ENCODE measurements around the gene GRPEL1. TPM values are rescaled to one million over a fixed set of nuclear protein-coding genes. Genes with fewer than 3 reads are reported as not detected.
A peak's percentile ranks its signal among the peaks of the same experiment; 100 is the strongest.

GRPEL1 gene
- total and polyA plus RNA-seq, 2 of the 13 experiments (the other 11 are each of a cell fraction or from before 2014, with no cell fraction given), result 32.3 to 141 TPM

GRCh38 chr4:7031558-7032449, 36.1 kb downstream of the GRPEL1 start:
- no peak for FAIRE-seq
- no peak overlapping the region for H3K4me2 ChIP-seq (ENCODE audit: low read depth, low read length)

More at GRCh38 chr4:7031558-7032449, 36.1 kb downstream of the GRPEL1 start:
- Histone ChIP-seq H3K36me3 (replicated peaks in 1 of 2; ENCODE audit: control insufficient read depth in 1 of 2, insufficient read depth in 2 of 2, low read length in 2 of 2) (peaks cover 15 to 47% of the 10 kb centered on the region in 2 experiments), H4K20me1 (ENCODE audit: insufficient read depth, low read length) (0 out of 2 replicates have a peak, but pooled peaks cover 4% of the 10 kb centered on the region), H3K4me1 (ENCODE audit: insufficient read depth, low read length) (peaks cover 43% of the 10 kb centered on the region), H3K9me3 (ENCODE audit: low read length) (no peaks in the 10 kb centered on the region), H2AFZ (ENCODE audit: low read length) (no peak overlapping the region), H3K27me3 (ENCODE audit: control insufficient read depth in 1 of 2, insufficient read depth in 2 of 2, low read length in 2 of 2) (no peaks in the 10 kb centered on the region), H3K27ac (ENCODE audit: extremely low read length, insufficient read depth, low read length) (no peak overlapping the region), H3K79me2 (ENCODE audit: insufficient read depth, low read length) (no peaks in the 10 kb centered on the region), H3K4me3 (replicated peaks in 1 of 3; ENCODE audit: insufficient read depth in 1 of 3, low read depth in 2 of 3, low read length in 3 of 3) (no peak overlapping the region), H3K9ac (ENCODE audit: insufficient read depth, low read depth, low read length) (no peak overlapping the region)
- WGBS (ENCODE audit: low lambda C conversion rate), result 96% methylated on average over 35 of the region's 35 CpGs
- in situ Hi-C loops (cut with HindIII; ENCODE audit: extremely low pct_ligation_motif_present, low pct_unique_long_range_greater_than_20kb), result no loop called here
- intact Hi-C loops (cut with micrococcal nuclease; ENCODE audit: unreplicated experiment), result no loop called here
- DNase-seq (ENCODE audit: low spot score) (no peak), ATAC-seq (no peak)
- ChIA-PET POLR2A (no interaction called here), CTCF (ENCODE audit: low intra/inter-chr PET ratio, low total read pairs) (no interaction called here)
- BruUV-seq (replicated peaks), result no TSS peak
- TF ChIP-seq ZNF766 (CRISPR knock-in tag; IDR thresholded peaks at IDR 0.05; ENCODE audit: borderline replicate concordance), result no peak
- peak; percentile 17 for TF ChIP-seq AGO2 (optimal IDR thresholded peaks at IDR 0.05; ENCODE audit: low read depth, low read length)
- no peak for TF ChIP-seq TBL1XR1 (IDR thresholded peaks at IDR 0.05; ENCODE audit: borderline replicate concordance, low read length, partially characterized antibody)
- no peak for TF ChIP-seq ESRRA (CRISPR knock-in tag; IDR thresholded peaks at IDR 0.05; ENCODE audit: low read depth)
- TF ChIP-seq MEIS1 (CRISPR knock-in tag; IDR thresholded peaks at IDR 0.05; ENCODE audit: borderline replicate concordance), result no peak
- TF ChIP-seq POLR2AphosphoS5 (IDR thresholded peaks at IDR 0.05; ENCODE audit: low read depth, low read length), result no peak
- TF ChIP-seq ZNF10 (CRISPR knock-in tag; IDR thresholded peaks at IDR 0.05; ENCODE audit: borderline replicate concordance, low read depth), result no peak
- no peak for TF ChIP-seq IRX3 (CRISPR knock-in tag; IDR thresholded peaks at IDR 0.05; ENCODE audit: borderline replicate concordance, low read depth)
- TF ChIP-seq RBM22 (optimal IDR thresholded peaks at IDR 0.05; ENCODE audit: low read length), result peak; percentile 64
- TF ChIP-seq POGK (CRISPR knock-in tag; conservative IDR thresholded peaks at IDR 0.05), result no peak
- TF ChIP-seq ZNF569 (CRISPR knock-in tag; IDR thresholded peaks at IDR 0.05; ENCODE audit: borderline replicate concordance), result no peak

Measured in HepG2 (cell line).